ENCODE data around the gene MYO1D. TPM values are rescaled to one million over a fixed set of nuclear protein-coding genes. Genes with fewer than 3 reads are reported as not detected.
"Not testable (repeated sequence)": the region's sequence is repeated elsewhere in the genome, so short reads cannot be mapped to it uniquely, and the experiment has no call there.

Gene MYO1D
- polyA plus RNA-seq, 1 donor: 5.7 TPM

- no peak for DNase-seq
These were observed 153.5 kb downstream of the MYO1D start for GRCh38 chr17:32723310-32723955.

- no peak for DNase-seq
These were observed 154.2 kb downstream of the MYO1D start for GRCh38 chr17:32722733-32723132.

GRCh38 chr17:32720671-32721070, 156.3 kb downstream of the MYO1D start:
- DNase-seq: no peak

- DNase-seq: no peak
These were observed 157.2 kb downstream of the MYO1D start for GRCh38 chr17:32719689-32720088.

GRCh38 chr17:32714922-32715321, 162.0 kb downstream of the MYO1D start:
- not testable (repeated sequence) for DNase-seq

GRCh38 chr17:32714206-32714605, 162.7 kb downstream of the MYO1D start:
- DNase-seq: not testable (repeated sequence)

- DNase-seq: no peak
These were observed 163.8 kb downstream of the MYO1D start for GRCh38 chr17:32713081-32713480.

GRCh38 chr17:32709562-32709961, 167.4 kb downstream of the MYO1D start:
- no peak for DNase-seq

GRCh38 chr17:32701871-32702270, 175.1 kb downstream of the MYO1D start:
- DNase-seq: no peak

GRCh38 chr17:32699247-32699646, 177.7 kb downstream of the MYO1D start:
- no peak for DNase-seq

GRCh38 chr17:32697728-32698625, 178.9 kb downstream of the MYO1D start:
- DNase-seq: no peak

- no peak for DNase-seq
These were observed 180.5 kb downstream of the MYO1D start for GRCh38 chr17:32696426-32696825.

GRCh38 chr17:32695864-32696263, 181.1 kb downstream of the MYO1D start:
- DNase-seq: no peak

- DNase-seq: no peak
These were observed 183.6 kb downstream of the MYO1D start for GRCh38 chr17:32693194-32693897.

- DNase-seq: no peak
These were observed 184.7 kb downstream of the MYO1D start for GRCh38 chr17:32692179-32692578.

GRCh38 chr17:32689348-32689747, 187.6 kb downstream of the MYO1D start:
- DNase-seq: no peak

GRCh38 chr17:32688221-32688620, 188.7 kb downstream of the MYO1D start:
- DNase-seq: no peak

- no peak for DNase-seq
These were observed 192.6 kb downstream of the MYO1D start for GRCh38 chr17:32684087-32684958.

GRCh38 chr17:32673964-32674363, 203.0 kb downstream of the MYO1D start:
- no peak for DNase-seq

GRCh38 chr17:32672711-32673110, 204.2 kb downstream of the MYO1D start:
- no peak for DNase-seq

GRCh38 chr17:32671896-32672295, 205.0 kb downstream of the MYO1D start:
- DNase-seq: peak; percentile 56

GRCh38 chr17:32664936-32665583, 211.9 kb downstream of the MYO1D start:
- no peak for DNase-seq

All from hindlimb muscle (tissue), 1 donor.